ENCODE data around the gene GTPBP4.

GTPBP4 gene

GRCh38 chr10:987870-988666, at the start of gene GTPBP4:
Gene GTPBP4, plus strand, starts transcription at chr10:988434. Its CDS starts 46 bp downstream, at chr10:988480.
- DNase-seq (ENCODE audit: low read depth): peak; percentile 98
- peak within 1 kb of the TSS; percentile 95 for H3K4me3 ChIP-seq (ENCODE audit: low read depth, low read length)
- TF ChIP-seq CTCF (IDR thresholded peaks at IDR 0.05; ENCODE audit: insufficient read depth, low read depth, low read length, missing control alignments): no peak

- DNase-seq (ENCODE audit: low read depth): no peak
- TF ChIP-seq CTCF (IDR thresholded peaks at IDR 0.05; ENCODE audit: insufficient read depth, low read depth, low read length, missing control alignments): no peak
- no peak overlapping the region for H3K4me3 ChIP-seq (ENCODE audit: low read depth, low read length)
Observed at GRCh38 chr10:938941-939678, 49.1 kb upstream of the GTPBP4 start.

- peak; percentile 58 for DNase-seq (ENCODE audit: low read depth)
- peak overlapping the region; percentile 29 for H3K4me3 ChIP-seq (ENCODE audit: low read depth, low read length)
- no peak for TF ChIP-seq CTCF (IDR thresholded peaks at IDR 0.05; ENCODE audit: insufficient read depth, low read depth, low read length, missing control alignments)
Observed at GRCh38 chr10:943334-944033, 44.8 kb upstream of the GTPBP4 start.

GRCh38 chr10:944034-944831, 44.0 kb upstream of the GTPBP4 start:
- peak; percentile 45 for DNase-seq (ENCODE audit: low read depth)

GRCh38 chr10:945778-946177, 42.5 kb upstream of the GTPBP4 start:
- no peak for DNase-seq (ENCODE audit: low read depth)
- H3K4me3 ChIP-seq (ENCODE audit: low read depth, low read length): no peak overlapping the region
- TF ChIP-seq CTCF (IDR thresholded peaks at IDR 0.05; ENCODE audit: insufficient read depth, low read depth, low read length, missing control alignments): no peak

More at GRCh38 chr10:944034-944831, 44.0 kb upstream of the GTPBP4 start:
- peak overlapping the region; percentile 29 for H3K4me3 ChIP-seq (ENCODE audit: low read depth, low read length)
- TF ChIP-seq CTCF (IDR thresholded peaks at IDR 0.05; ENCODE audit: insufficient read depth, low read depth, low read length, missing control alignments): no peak

- no peak overlapping the region for H3K4me3 ChIP-seq (ENCODE audit: low read depth, low read length)
- TF ChIP-seq CTCF (IDR thresholded peaks at IDR 0.05; ENCODE audit: insufficient read depth, low read depth, low read length, missing control alignments): no peak
- DNase-seq (ENCODE audit: low read depth): no peak
Observed at GRCh38 chr10:947051-947450, 41.2 kb upstream of the GTPBP4 start.

Measured in GM12865 (cell line).